ENCODE data around the gene SH3BP4.

DNA sequence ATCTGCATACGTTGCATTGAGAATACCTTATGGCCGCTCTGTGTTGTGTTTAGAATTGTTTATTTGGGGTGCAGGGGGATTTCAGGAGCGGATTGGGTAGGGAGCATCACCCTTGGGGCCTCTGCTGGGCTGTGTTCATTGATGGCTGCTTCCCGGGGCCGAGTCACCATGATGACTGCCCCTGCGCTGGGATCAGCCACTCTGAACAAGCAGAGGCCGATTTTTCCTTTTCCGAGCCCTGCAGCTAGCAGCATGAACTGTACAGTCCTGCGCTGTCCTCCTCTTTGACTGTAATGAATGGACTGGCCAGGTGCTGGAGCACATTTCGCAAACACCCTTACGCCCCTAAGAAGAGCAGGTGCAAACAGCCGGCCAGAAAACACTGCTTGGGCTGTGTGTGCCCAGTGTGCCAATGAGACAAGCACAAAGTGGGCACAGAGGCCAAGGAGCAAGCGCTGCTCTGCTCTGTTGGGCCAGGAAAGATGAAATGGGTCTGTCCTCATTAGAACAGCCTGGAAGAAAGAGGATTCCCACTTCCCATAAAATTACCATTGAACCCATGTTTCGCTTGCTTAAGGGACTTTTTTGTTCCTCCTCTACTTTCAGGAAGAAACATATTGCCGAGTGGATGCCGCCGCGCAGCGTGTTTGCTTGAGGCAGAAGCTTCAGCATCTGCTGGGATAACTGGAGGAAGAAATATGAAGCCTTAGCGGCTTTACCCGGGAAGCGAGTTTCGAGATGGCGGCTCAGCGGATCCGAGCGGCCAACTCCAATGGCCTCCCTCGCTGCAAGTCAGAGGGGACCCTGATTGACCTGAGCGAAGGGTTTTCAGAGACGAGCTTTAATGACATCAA lies 82.7 kb downstream of the SH3BP4 start:
- TF ChIP-seq POLR2AphosphoS5 (IDR thresholded peaks at IDR 0.05; ENCODE audit: borderline replicate concordance, low read depth, low read length) (no peak), EZH2 (IDR thresholded peaks at IDR 0.05) (no peak), FOXP2 (optimal IDR thresholded peaks at IDR 0.05; ENCODE audit: control extremely low read depth, extremely low read length, insufficient read depth) (no peak)
